ENCODE results near the gene HOXB3. TPM values are rescaled to one million over a fixed set of nuclear protein-coding genes. Genes with fewer than 3 reads are reported as not detected.

HOXB3 gene
- polyA plus RNA-seq, 4 donors: 112 to 237 (median 181) TPM

GRCh38 chr17:48571826-48572417 lies 18.1 kb downstream of the HOXB3 start:
- no peak for DNase-seq (ENCODE audit: low read depth in 4 of 4, low spot score in 2 of 4)

DNA sequence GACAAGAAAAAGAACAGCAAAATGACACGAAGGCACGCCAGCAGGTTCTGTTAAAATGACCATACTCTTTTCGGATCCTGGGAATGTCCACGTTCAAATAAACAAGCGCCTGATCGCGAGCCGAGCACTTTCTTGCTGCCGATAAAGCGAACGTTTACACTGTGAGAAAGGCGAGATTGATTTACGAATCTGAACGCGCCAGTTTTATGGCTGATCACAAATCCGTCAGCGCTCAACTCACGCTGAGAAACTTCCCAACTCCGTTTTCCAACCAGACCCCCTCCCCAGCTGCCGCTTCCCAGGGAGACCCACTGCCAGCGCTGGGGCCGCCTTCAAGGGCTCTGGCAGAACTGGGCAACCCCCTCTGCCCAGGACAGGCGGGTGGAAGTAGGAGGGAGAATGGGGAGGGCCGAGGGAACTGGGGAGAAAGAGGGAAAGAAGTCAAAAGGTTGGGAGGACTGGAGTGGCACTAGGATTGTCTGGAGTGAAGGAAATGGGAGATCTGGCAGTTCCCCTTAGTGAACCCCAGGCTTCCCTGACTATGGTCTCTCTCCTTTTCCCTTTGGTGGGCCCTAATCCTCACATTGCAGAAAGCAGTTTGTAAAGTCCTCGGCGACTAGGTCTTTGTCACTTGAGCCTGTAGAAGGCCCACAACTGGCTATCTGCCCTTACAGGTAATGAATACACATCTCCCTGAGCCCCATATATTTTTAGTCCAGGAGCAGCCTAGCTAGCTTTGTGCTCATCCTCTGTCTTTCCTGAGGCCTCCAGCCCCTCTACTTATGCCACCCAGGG lies 18.8 kb downstream of the HOXB3 start:
- no peak for DNase-seq (ENCODE audit: low read depth in 4 of 4, low spot score in 2 of 4)

- DNase-seq (ENCODE audit: low read depth in 4 of 4, low spot score in 2 of 4): no peak
Measured at GRCh38 chr17:48570325-48571023, 19.6 kb downstream of the HOXB3 start.

DNA sequence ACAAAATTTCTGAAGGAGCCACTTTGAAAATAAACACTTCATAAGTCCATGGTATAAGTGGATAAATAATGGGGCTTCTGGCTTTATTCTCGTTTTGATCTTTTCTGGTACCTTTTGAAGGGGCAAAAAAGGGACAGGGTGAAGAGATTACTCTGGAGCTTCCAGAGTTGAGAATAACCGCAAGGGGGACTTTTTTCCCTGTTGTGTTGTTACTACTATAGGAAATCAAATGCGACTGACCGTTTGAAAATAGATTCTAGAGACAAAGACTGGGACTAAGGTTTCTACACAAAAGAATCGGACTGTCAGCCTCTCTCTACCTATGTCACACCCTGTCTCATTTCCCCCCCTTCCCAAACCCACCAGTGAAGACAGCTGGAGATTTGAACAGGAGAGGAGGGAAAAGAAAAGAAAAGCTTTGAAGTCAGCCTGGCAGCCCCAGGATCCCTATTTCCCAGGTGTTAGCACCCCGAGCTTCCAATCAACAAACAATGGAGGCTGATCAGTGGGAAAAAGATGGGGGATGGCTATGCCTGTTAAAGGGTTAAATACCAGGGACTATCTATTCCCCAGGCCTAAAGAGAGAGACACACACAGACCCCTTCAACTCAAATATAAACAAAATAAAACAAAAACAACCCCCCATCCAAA lies 20.2 kb downstream of the HOXB3 start:
- no peak for DNase-seq (ENCODE audit: low read depth in 4 of 4, low spot score in 2 of 4)

GRCh38 chr17:48569240-48569582 lies 20.8 kb downstream of the HOXB3 start:
- DNase-seq (ENCODE audit: low read depth in 4 of 4, low spot score in 2 of 4): no peak

DNA sequence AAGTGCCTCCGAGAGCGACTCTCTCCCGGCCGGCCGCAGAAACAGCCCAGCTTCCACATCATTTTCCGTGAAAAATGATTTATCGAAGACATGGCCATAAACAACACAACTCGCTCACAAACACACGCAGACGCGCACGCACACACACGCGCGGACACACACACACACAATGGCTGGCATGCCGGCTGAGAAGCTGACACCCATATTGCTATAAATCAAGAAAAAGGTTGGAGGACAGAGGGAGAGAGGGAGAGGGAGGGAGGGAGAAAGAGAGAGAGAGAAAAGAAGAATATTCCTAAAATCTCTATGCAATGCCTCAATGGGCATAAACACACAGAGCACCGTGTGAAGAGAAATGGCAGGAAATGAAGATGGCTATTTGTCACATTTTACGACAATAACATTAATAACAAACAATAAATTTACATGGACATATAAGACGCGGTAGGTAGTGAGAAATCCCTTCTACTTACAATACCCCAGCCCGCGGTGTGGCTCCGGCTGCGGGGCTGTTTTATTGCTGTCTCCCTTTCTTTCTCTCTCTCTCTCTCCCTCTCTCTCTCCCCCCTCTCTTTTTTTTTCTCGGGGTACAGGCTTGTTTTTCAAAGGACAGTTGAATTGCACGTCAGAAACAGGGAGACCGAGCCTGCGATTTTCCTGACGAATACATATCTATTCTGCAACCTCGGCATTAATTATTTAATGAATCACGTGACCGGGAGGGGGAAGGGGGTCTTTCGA lies 21.4 kb downstream of the HOXB3 start:
- no peak for DNase-seq (ENCODE audit: low read depth in 4 of 4, low spot score in 2 of 4)

- DNase-seq (ENCODE audit: low read depth in 4 of 4, low spot score in 2 of 4): no peak
Measured at GRCh38 chr17:48567646-48568354, 22.2 kb downstream of the HOXB3 start.

DNA sequence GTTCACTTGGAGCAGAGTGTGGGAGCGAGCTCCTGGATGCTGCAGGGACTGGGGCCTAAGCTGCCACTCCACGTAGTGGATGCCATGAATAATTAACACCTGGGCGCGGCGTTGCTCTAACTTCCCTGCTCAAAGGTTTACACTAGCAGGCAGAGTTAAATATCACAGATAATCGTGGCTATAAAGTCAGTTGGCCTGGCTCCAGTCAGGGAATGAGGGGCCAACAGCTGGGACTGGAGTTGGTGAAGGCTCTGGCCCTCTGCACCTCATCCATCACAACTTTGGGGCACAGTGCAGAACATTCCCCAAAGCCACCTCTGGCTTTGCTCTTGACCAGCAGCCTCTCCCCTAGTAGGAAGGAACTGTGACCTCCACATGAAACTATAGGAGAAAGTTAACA lies 22.8 kb downstream of the HOXB3 start:
- DNase-seq (ENCODE audit: low read depth in 4 of 4, low spot score in 2 of 4): no peak

- no peak for DNase-seq (ENCODE audit: low read depth in 4 of 4, low spot score in 2 of 4)
Measured at GRCh38 chr17:48566717-48567116, 23.3 kb downstream of the HOXB3 start.

DNA sequence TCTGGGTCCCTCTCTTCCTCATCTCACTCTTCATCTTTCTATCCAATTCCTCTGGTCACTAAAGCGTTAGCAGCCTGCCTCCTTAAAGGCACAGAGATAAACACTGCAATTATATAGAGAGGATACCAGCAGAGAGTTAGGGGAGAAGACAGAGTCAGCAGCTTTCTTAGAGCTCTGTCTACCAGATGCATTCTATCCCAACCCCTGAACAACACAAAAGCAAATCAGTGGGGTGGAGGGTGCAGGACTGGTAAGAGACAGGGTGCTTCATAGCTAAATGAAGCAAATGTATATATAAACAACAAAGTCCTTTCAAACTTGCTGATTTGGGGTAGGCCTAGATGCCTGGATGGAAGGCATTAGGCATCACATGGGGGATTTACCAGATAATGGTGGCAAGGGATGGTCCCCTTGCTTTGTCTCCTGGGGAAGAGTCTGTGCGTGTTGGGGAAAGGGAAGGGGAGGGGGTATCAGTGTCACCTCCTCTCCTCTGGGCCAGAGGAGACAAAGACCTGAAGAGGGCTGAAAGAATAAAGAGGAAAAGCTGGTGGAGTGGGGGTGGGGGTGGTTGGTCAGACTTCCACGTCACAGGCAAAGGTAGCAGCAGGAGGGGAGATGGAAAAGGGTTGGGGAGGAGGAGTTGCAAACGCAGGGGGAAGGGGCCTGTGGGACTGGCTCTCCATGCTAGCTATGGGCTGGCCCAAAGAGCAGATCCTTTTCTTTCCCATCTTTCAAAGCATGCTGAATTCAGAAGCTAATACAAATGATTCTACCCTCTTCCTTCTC lies 23.9 kb downstream of the HOXB3 start:
- DNase-seq (ENCODE audit: low read depth in 4 of 4, low spot score in 2 of 4): no peak

- DNase-seq (ENCODE audit: low read depth in 4 of 4, low spot score in 2 of 4): no peak
Measured at GRCh38 chr17:48565022-48565554, 25.0 kb downstream of the HOXB3 start.

DNA sequence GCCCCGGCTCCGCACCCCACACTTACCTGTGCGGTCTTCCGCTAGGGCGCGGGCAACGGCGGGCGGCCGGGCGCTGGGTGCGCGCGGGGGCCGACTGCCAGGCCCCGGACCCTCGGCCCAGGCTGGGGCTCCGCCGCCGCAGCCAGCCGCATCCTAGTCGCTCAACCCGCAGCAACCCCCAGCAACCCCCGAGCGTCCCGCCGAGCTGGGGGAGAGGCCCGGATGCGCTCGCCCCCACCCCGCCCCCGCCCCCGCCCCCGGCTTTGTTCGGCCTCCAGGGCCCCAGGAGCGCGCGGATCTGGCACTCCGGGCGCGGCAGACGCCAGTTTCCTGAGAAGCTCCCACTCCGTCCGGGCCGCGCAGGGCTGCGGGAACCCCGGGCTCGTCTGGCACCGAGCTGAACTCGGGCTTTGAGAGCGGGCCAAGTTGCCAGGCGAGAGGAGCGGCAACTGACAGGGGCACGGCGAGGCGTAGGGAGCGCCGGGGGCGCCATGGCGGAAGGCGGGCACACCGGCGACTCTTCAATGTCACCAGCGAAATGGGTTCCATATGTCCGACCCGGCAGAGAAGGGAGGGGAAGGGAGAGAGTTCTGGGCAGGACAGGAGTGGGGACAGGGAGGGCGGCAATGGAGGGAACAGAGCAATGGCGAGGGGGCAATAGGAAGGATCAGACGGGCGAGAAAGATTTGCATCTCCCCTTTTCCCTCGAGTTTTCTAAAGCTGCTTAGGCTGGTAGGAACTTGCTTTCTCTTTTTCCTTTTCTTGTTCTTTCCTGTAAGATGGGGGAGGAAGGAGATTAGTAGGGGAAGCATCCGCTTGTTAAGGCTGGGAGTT lies 25.6 kb downstream of the HOXB3 start:
- DNase-seq (ENCODE audit: low read depth in 4 of 4, low spot score in 2 of 4): no peak

GRCh38 chr17:48563867-48564187 lies 26.2 kb downstream of the HOXB3 start:
- DNase-seq (ENCODE audit: low read depth in 4 of 4, low spot score in 2 of 4): no peak

GRCh38 chr17:48563385-48563838 lies 26.6 kb downstream of the HOXB3 start:
- no peak for DNase-seq (ENCODE audit: low read depth in 4 of 4, low spot score in 2 of 4)

GRCh38 chr17:48562934-48563333 lies 27.1 kb downstream of the HOXB3 start:
- DNase-seq (ENCODE audit: low read depth in 4 of 4, low spot score in 2 of 4): no peak

GRCh38 chr17:48561884-48562810 lies 27.9 kb downstream of the HOXB3 start:
- DNase-seq (ENCODE audit: low read depth in 4 of 4, low spot score in 2 of 4): no peak
